WTC11 (cell line): Measurements from ENCODE around the gene USP13. TPM values are rescaled to one million over a fixed set of nuclear protein-coding genes. Genes with fewer than 3 reads are reported as not detected.

ENCODE experiments used
- ATAC-seq: fragments of 200-7000 bp; cut with Tn5 transposase; 2 replicates; pipeline ENCODE4 v1.10.0; 2021; ENCODE audit warnings: mild to moderate bottlenecking, moderate library complexity
- CTCF ChIA-PET: fragments of 300-600 bp; sonication (Branson Sonifier 250); formaldehyde crosslinking; loops from one replicate; lab custom pipeline; 2021; ENCODE audit warnings: antibody characterized with exemption; lab: Charles Lee
- POLR2A ChIA-PET: fragments of 350-600 bp; sonication (Branson Sonifier 250); formaldehyde crosslinking; loops from one replicate; lab custom pipeline; 2021; ENCODE audit warnings: antibody characterized with exemption; lab: Charles Lee
- DNase-seq: peaks from one replicate; pipeline ENCODE4 v3.0.0; 2021; ENCODE audit warnings: low spot score
- H3K27ac Mint-ChIP-seq: 2 replicates; pipeline ENCODE4 v1.8.0; 2021; ENCODE audit warnings: mixed read lengths
- H3K27me3 Mint-ChIP-seq: 2 replicates; pipeline ENCODE4 v1.8.0; 2021; ENCODE audit warnings: low read depth, mild to moderate bottlenecking, moderate library complexity, mixed read lengths
- H3K36me3 Mint-ChIP-seq: 2 replicates; pipeline ENCODE4 v1.8.0; 2021; ENCODE audit warnings: mixed read lengths
- H3K4me1 Mint-ChIP-seq: 2 replicates; pipeline ENCODE4 v1.8.0; 2022; ENCODE audit warnings: mixed read lengths
- H3K4me3 Mint-ChIP-seq: 2 replicates; pipeline ENCODE4 v1.8.0; 2021; ENCODE audit warnings: mild to moderate bottlenecking, moderate library complexity, mixed read lengths
- H3K9me3 Mint-ChIP-seq: 2 replicates; pipeline ENCODE4 v1.8.0; 2021; ENCODE audit warnings: mixed read lengths
- AR ChIP-seq: fragments of 250-450 bp; sonication (Bioruptor Pico); IDR thresholded peaks from 2 replicates; pipeline ENCODE4 v1.9.0; 2021; ENCODE audit warnings: mild to moderate bottlenecking
- ATF1 ChIP-seq: sonication (generic); formaldehyde crosslinking; IDR thresholded peaks from 2 replicates; pipeline ENCODE4 v1.8.1; 2023; ENCODE audit warnings: mild to moderate bottlenecking, moderate library complexity, missing genetic modification reagents
- CBFB ChIP-seq: sonication (generic); formaldehyde crosslinking; IDR thresholded peaks from 2 replicates; pipeline ENCODE4 v1.8.1; 2022; ENCODE audit warnings: mild to moderate bottlenecking, low read depth, missing genetic modification reagents
- CREB1 ChIP-seq: sonication (generic); formaldehyde crosslinking; IDR thresholded peaks from 2 replicates; pipeline ENCODE4 v1.8.0; 2023; ENCODE audit warnings: mild to moderate bottlenecking, missing genetic modification reagents
- E2F4 ChIP-seq: sonication (generic); formaldehyde crosslinking; IDR thresholded peaks from 2 replicates; pipeline ENCODE4 v1.8.1; 2022; ENCODE audit warnings: low read depth, mild to moderate bottlenecking, moderate library complexity, missing genetic modification reagents, borderline replicate concordance
- ESRRA ChIP-seq: sonication (generic); formaldehyde crosslinking; IDR thresholded peaks from 2 replicates; pipeline ENCODE4 v1.8.1; 2022; ENCODE audit warnings: mild to moderate bottlenecking, missing genetic modification reagents, borderline replicate concordance
- FOXK1 ChIP-seq: sonication (generic); formaldehyde crosslinking; IDR thresholded peaks from 2 replicates; pipeline ENCODE4 v1.8.0; 2022; ENCODE audit warnings: mild to moderate bottlenecking, moderate library complexity, missing genetic modification reagents
- FOXP4 ChIP-seq: sonication (generic); formaldehyde crosslinking; IDR thresholded peaks from 2 replicates; pipeline ENCODE4 v1.8.0; 2022; ENCODE audit warnings: mild to moderate bottlenecking, missing genetic modification reagents
- JAZF1 ChIP-seq: fragments of 250-450 bp; sonication (Bioruptor Pico); IDR thresholded peaks from 2 replicates; pipeline ENCODE4 v1.9.0; 2021; ENCODE audit warnings: moderate library complexity, mild to moderate bottlenecking, inconsistent platforms
- NFYB ChIP-seq: sonication (generic); formaldehyde crosslinking; conservative IDR thresholded peaks from 2 replicates; pipeline ENCODE4 v1.8.0; 2022; ENCODE audit warnings: low read depth, missing genetic modification reagents
- NR2C2 ChIP-seq: sonication (generic); formaldehyde crosslinking; IDR thresholded peaks from 2 replicates; pipeline ENCODE4 v1.8.0; 2022; ENCODE audit warnings: mild to moderate bottlenecking, missing genetic modification reagents
- RELA ChIP-seq: sonication (generic); formaldehyde crosslinking; IDR thresholded peaks from 2 replicates; pipeline ENCODE4 v1.8.1; 2022; ENCODE audit warnings: missing genetic modification reagents, mild to moderate bottlenecking, borderline replicate concordance
- SMAD4 ChIP-seq: sonication (generic); formaldehyde crosslinking; IDR thresholded peaks from 2 replicates; pipeline ENCODE4 v1.8.0; 2022; ENCODE audit warnings: mild to moderate bottlenecking, missing genetic modification reagents
- TCF7 ChIP-seq: sonication (generic); formaldehyde crosslinking; IDR thresholded peaks from 2 replicates; pipeline ENCODE4 v1.8.0; 2022; ENCODE audit warnings: mild to moderate bottlenecking, low read depth, missing genetic modification reagents, moderate library complexity
- TP53 ChIP-seq: sonication (generic); formaldehyde crosslinking; IDR thresholded peaks from 2 replicates; pipeline ENCODE4 v1.8.1; 2023; ENCODE audit warnings: mild to moderate bottlenecking, missing genetic modification reagents
- ZBTB21 ChIP-seq: sonication (generic); formaldehyde crosslinking; IDR thresholded peaks from 2 replicates; pipeline ENCODE4 v1.8.1; 2023; ENCODE audit warnings: mild to moderate bottlenecking, missing genetic modification reagents, borderline replicate concordance
- ZNF138 ChIP-seq: sonication (generic); formaldehyde crosslinking; conservative IDR thresholded peaks from 2 replicates; pipeline ENCODE4 v1.8.1; 2022; ENCODE audit warnings: mild to moderate bottlenecking, moderate library complexity, missing genetic modification reagents
- ZNF219 ChIP-seq: sonication (generic); formaldehyde crosslinking; IDR thresholded peaks from 2 replicates; pipeline ENCODE4 v1.8.0; 2023; ENCODE audit warnings: missing genetic modification reagents, mild to moderate bottlenecking, borderline replicate concordance
- ZNF317 ChIP-seq: sonication (generic); formaldehyde crosslinking; IDR thresholded peaks from 2 replicates; pipeline ENCODE4 v1.8.1; 2023; ENCODE audit warnings: low read depth, mild to moderate bottlenecking, moderate library complexity, missing genetic modification reagents, borderline replicate concordance
- ZNF396 ChIP-seq: fragments of 250-450 bp; sonication (Bioruptor Pico); IDR thresholded peaks from 2 replicates; pipeline ENCODE4 v1.8.0; 2021; ENCODE audit warnings: mild to moderate bottlenecking, moderate library complexity, borderline replicate concordance
- ZNF671 ChIP-seq: fragments of 250-450 bp; sonication (Bioruptor Pico); IDR thresholded peaks from 2 replicates; pipeline ENCODE4 v1.8.0; 2021; ENCODE audit warnings: mild to moderate bottlenecking
- total RNA-seq: library from RNA; stranded (reverse); gene quantifications from 3 replicates; pipeline ENCODE4 v1.2.3, GENCODE V29; 2021
- TF ChIP-seq, protein P1 (sequence below): fragments of 250-450 bp; sonication (Bioruptor Pico); IDR thresholded peaks from 2 replicates; pipeline ENCODE4 v1.9.0; 2021; ENCODE audit warnings: mild to moderate bottlenecking, borderline replicate concordance
- TF ChIP-seq, protein P2 (sequence below): sonication (generic); formaldehyde crosslinking; IDR thresholded peaks from 2 replicates; pipeline ENCODE4 v1.8.0; 2022; ENCODE audit warnings: mild to moderate bottlenecking, missing genetic modification reagents

USP13 gene
- total RNA-seq, 1 experiment from 2014 or later, result 26.8 TPM

- POLR2A ChIA-PET, result no interaction called here
- Mint-ChIP-seq H3K27ac (no peak overlapping the region; the same call in 1 of the 2 replicates), H3K4me3 (no peak overlapping the region), H3K4me1 (no peaks in the 10 kb centered on the region), H3K9me3 (peaks cover 13% of the 10 kb centered on the region), H3K36me3 (peaks cover 42% of the 10 kb centered on the region), H3K27me3 (no peaks in the 10 kb centered on the region)
- CTCF ChIA-PET, result no interaction called here
- DNase-seq (no peak), ATAC-seq (no peak)
- TF ChIP-seq ESRRA (CRISPR knock-in tag), result no peak
- TF ChIP-seq, protein P1, sequence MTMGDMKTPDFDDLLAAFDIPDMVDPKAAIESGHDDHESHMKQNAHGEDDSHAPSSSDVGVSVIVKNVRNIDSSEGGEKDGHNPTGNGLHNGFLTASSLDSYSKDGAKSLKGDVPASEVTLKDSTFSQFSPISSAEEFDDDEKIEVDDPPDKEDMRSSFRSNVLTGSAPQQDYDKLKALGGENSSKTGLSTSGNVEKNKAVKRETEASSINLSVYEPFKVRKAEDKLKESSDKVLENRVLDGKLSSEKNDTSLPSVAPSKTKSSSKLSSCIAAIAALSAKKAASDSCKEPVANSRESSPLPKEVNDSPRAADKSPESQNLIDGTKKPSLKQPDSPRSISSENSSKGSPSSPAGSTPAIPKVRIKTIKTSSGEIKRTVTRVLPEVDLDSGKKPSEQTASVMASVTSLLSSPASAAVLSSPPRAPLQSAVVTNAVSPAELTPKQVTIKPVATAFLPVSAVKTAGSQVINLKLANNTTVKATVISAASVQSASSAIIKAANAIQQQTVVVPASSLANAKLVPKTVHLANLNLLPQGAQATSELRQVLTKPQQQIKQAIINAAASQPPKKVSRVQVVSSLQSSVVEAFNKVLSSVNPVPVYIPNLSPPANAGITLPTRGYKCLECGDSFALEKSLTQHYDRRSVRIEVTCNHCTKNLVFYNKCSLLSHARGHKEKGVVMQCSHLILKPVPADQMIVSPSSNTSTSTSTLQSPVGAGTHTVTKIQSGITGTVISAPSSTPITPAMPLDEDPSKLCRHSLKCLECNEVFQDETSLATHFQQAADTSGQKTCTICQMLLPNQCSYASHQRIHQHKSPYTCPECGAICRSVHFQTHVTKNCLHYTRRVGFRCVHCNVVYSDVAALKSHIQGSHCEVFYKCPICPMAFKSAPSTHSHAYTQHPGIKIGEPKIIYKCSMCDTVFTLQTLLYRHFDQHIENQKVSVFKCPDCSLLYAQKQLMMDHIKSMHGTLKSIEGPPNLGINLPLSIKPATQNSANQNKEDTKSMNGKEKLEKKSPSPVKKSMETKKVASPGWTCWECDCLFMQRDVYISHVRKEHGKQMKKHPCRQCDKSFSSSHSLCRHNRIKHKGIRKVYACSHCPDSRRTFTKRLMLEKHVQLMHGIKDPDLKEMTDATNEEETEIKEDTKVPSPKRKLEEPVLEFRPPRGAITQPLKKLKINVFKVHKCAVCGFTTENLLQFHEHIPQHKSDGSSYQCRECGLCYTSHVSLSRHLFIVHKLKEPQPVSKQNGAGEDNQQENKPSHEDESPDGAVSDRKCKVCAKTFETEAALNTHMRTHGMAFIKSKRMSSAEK (CRISPR knock-in tag), result no peak
- TF ChIP-seq, protein P2, sequence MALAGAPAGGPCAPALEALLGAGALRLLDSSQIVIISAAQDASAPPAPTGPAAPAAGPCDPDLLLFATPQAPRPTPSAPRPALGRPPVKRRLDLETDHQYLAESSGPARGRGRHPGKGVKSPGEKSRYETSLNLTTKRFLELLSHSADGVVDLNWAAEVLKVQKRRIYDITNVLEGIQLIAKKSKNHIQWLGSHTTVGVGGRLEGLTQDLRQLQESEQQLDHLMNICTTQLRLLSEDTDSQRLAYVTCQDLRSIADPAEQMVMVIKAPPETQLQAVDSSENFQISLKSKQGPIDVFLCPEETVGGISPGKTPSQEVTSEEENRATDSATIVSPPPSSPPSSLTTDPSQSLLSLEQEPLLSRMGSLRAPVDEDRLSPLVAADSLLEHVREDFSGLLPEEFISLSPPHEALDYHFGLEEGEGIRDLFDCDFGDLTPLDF (CRISPR knock-in tag), result no peak
- TF ChIP-seq NR2C2, result no peak
- TF ChIP-seq FOXK1, result no peak
- no peak for TF ChIP-seq TCF7 (CRISPR knock-in tag)
These were observed 76.2 kb downstream of the USP13 start for GRCh38 chr3:179729086-179729485.

GRCh38 chr3:179729981-179730380, 77.1 kb downstream of the USP13 start:
- ATAC-seq (no peak), DNase-seq (no peak)
- no peak overlapping the region for H3K4me3 Mint-ChIP-seq
- H3K27ac Mint-ChIP-seq, result no peak overlapping the region
- TF ChIP-seq FOXP4 (CRISPR knock-in tag), result no peak
- no peak for TF ChIP-seq RELA (CRISPR knock-in tag)
- no peak for TF ChIP-seq ZBTB21 (CRISPR knock-in tag)
- no peak for TF ChIP-seq ZNF317
- no peak for TF ChIP-seq CREB1 (CRISPR knock-in tag)
- no peak for TF ChIP-seq JAZF1 (CRISPR knock-in tag)
- no peak for TF ChIP-seq NFYB (CRISPR knock-in tag)
- no peak for TF ChIP-seq ZNF396 (CRISPR knock-in tag)
- TF ChIP-seq ATF1 (CRISPR knock-in tag), result no peak
- no peak for TF ChIP-seq ESRRA (CRISPR knock-in tag)
- TF ChIP-seq CBFB (CRISPR knock-in tag), result no peak
- TF ChIP-seq SMAD4 (CRISPR knock-in tag), result no peak
- no peak for TF ChIP-seq AR (CRISPR knock-in tag)
- TF ChIP-seq TP53, result no peak
- no peak for TF ChIP-seq E2F4 (CRISPR knock-in tag)
- TF ChIP-seq ZNF138 (CRISPR knock-in tag), result no peak
- no peak for TF ChIP-seq ZNF219 (CRISPR knock-in tag)
- no peak for TF ChIP-seq ZNF671
- ChIA-PET CTCF (no interaction called here), POLR2A (no interaction called here)
- H3K4me1 Mint-ChIP-seq, result no peaks in the 10 kb centered on the region
- H3K36me3 Mint-ChIP-seq, result peaks cover 42% of the 10 kb centered on the region
- H3K9me3 Mint-ChIP-seq, result peaks cover 13% of the 10 kb centered on the region
- no peaks in the 10 kb centered on the region for H3K27me3 Mint-ChIP-seq
